ENCODE data around the gene DYNLL2. TPM values are rescaled to one million over a fixed set of nuclear protein-coding genes. Genes with fewer than 3 reads are reported as not detected.

Gene DYNLL2
- polyA plus RNA-seq, 2 of the 4 experiments (the other 2 are of a cell fraction) = 19.6 to 33.7 TPM

DNA sequence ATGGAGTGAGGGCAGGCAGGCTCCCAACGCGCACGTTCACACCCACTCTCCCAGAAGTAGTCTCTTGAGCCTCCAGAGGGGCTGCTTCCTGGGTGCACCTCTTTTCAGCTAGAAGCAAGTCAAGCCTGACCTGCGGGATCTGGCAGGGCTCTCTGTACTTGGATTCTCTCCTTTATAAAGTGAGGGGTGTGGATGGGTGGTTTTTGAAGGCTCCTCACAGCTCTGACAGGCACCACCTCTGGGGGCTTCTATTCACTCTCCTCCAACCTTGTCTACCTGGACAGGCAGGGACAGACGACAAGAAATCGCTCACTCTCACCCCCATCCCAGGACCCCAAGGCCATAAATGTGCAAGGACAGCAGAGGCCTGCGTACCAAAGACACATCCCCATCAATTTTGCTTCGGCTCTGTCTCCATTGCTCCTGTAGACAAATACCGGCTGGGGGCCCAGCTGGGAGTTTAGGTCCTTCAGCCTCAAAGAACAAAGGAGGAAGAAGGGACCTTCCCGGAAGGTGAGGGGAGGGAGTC lies 814 bp upstream of the DYNLL2 start:
- no peak for ATAC-seq
- Histone ChIP-seq H3K27ac (peak overlapping the region; percentile 88 to 90), H3K4me1 (peaks cover 18% of the 10 kb centered on the region), H3K4me2 (peak overlapping the region; percentile 97), H3K9me3 (no peaks in the 10 kb centered on the region), H3K4me3 (peak overlapping the region; percentile 95)
- 93% methylated on average over 10 of the region's 10 CpGs for WGBS (ENCODE audit: missing lambda C conversion rate)
- ChIA-PET POLR2A (interaction anchor here (0.5 to 3.6 kb wide), 32 partner anchors 9 to 1104 kb away, joined by 3 to 86 read pairs (median 4); partner anchors contain the start of genes MRPS23, SCPEP1 and SRSF1), CTCF (interaction anchor here (1.0 kb wide), 1 partner anchor 229 kb away, joined by 3 read pairs; no protein-coding TSS in a partner anchor)
- no peak for TF ChIP-seq POLR2A (IDR thresholded peaks at IDR 0.05; ENCODE audit: low read length)
- no peak for DNase-seq (ENCODE audit: low read depth in 1 of 2, low spot score in 1 of 2)
- no peak for FAIRE-seq

- H3K4me1 ChIP-seq = peaks cover 18% of the 10 kb centered on the region
- WGBS (ENCODE audit: missing lambda C conversion rate) = 4% methylated on average over 9 of the region's 92 CpGs
- DNase-seq (ENCODE audit: low read depth in 1 of 2, low spot score in 1 of 2) (peak; percentile 46 to 65), FAIRE-seq (no peak), ATAC-seq (peak; percentile 72 to 75)
- H3K4me2 ChIP-seq = peak overlapping the region; percentile 97
- H3K4me3 ChIP-seq = peak overlapping the region; percentile 95
- CTCF ChIA-PET = interaction anchor here (0.7 to 1.0 kb wide), 2 partner anchors 24 to 205 kb away, joined by 3 read pairs; no protein-coding TSS in a partner anchor
- H3K27ac ChIP-seq = peak overlapping the region; percentile 85 to 90
- POLR2A ChIA-PET = interaction anchor here (0.5 to 3.6 kb wide), 22 partner anchors 8 to 1407 kb away, joined by 3 to 86 read pairs (median 5); partner anchors contain the start of genes MRPS23, SRSF1 and VEZF1
- H3K9me3 ChIP-seq = no peaks in the 10 kb centered on the region
- TF ChIP-seq RAD21 (conservative IDR thresholded peaks at IDR 0.05 in 1 of 2, IDR thresholded peaks at IDR 0.05 in 1 of 2) (no peak), HEYL (CRISPR knock-in tag; IDR thresholded peaks at IDR 0.05) (no peak), TFCP2L1 (CRISPR knock-in tag; IDR thresholded peaks at IDR 0.05) (peak; percentile 32; the same call in 1 of the 2 replicates), HMGXB4 (CRISPR knock-in tag; IDR thresholded peaks at IDR 0.05; ENCODE audit: borderline replicate concordance) (no peak), GATA3 (IDR thresholded peaks at IDR 0.05; ENCODE audit: borderline replicate concordance) (no peak), JUN (IDR thresholded peaks at IDR 0.05) (peak; percentile 61 to 66; a peak in 3 of 5 replicates), EHMT2 (IDR thresholded peaks at IDR 0.05; ENCODE audit: low read depth) (no peak), MYC (IDR thresholded peaks at IDR 0.05; ENCODE audit: borderline replicate concordance, low read length) (no peak), FOXS1 (CRISPR knock-in tag; IDR thresholded peaks at IDR 0.05) (no peak), PBX3 (IDR thresholded peaks at IDR 0.05) (no peak), CHD4 (IDR thresholded peaks at IDR 0.05; ENCODE audit: borderline replicate concordance) (no peak), BCL3 (IDR thresholded peaks at IDR 0.05) (0 out of 3 replicates have a peak, but pooled peaks have one; percentile 13), BHLHE40 (IDR thresholded peaks at IDR 0.05; ENCODE audit: low read depth, low read length) (no peak), FOSB (CRISPR knock-in tag; IDR thresholded peaks at IDR 0.05) (no peak), ZSCAN20 (CRISPR knock-in tag; IDR thresholded peaks at IDR 0.05) (no peak), SREBF2 (IDR thresholded peaks at IDR 0.05) (no peak), JUNB (IDR thresholded peaks at IDR 0.05) (no peak), KDM5A (IDR thresholded peaks at IDR 0.05) (no peak), EP300 (IDR thresholded peaks at IDR 0.05) (0 out of 5 replicates have a peak, but pooled peaks of 1 of the 2 experiments have one; percentile 0), POLR2A (IDR thresholded peaks at IDR 0.05; ENCODE audit: low read length) (peak; percentile 29), RFX5 (IDR thresholded peaks at IDR 0.05) (no peak), ATOH8 (CRISPR knock-in tag; IDR thresholded peaks at IDR 0.05; ENCODE audit: low read depth) (no peak), PHF8 (IDR thresholded peaks at IDR 0.05; ENCODE audit: borderline replicate concordance, low read depth) (peak; percentile 94), ZNF302 (CRISPR knock-in tag; IDR thresholded peaks at IDR 0.05) (no peak)
- TF ChIP-seq, protein P1, sequence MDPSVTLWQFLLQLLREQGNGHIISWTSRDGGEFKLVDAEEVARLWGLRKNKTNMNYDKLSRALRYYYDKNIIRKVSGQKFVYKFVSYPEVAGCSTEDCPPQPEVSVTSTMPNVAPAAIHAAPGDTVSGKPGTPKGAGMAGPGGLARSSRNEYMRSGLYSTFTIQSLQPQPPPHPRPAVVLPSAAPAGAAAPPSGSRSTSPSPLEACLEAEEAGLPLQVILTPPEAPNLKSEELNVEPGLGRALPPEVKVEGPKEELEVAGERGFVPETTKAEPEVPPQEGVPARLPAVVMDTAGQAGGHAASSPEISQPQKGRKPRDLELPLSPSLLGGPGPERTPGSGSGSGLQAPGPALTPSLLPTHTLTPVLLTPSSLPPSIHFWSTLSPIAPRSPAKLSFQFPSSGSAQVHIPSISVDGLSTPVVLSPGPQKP (IDR thresholded peaks at IDR 0.05; ENCODE audit: low read depth, low read length) = no peak
- TF ChIP-seq, protein P2, sequence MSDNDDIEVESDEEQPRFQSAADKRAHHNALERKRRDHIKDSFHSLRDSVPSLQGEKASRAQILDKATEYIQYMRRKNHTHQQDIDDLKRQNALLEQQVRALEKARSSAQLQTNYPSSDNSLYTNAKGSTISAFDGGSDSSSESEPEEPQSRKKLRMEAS (IDR thresholded peaks at IDR 0.05) = peak; percentile 41; the same call in 1 of the 2 replicates
- TF ChIP-seq, protein P3, sequence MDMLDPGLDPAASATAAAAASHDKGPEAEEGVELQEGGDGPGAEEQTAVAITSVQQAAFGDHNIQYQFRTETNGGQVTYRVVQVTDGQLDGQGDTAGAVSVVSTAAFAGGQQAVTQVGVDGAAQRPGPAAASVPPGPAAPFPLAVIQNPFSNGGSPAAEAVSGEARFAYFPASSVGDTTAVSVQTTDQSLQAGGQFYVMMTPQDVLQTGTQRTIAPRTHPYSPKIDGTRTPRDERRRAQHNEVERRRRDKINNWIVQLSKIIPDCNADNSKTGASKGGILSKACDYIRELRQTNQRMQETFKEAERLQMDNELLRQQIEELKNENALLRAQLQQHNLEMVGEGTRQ (IDR thresholded peaks at IDR 0.05) = no peak
- TF ChIP-seq, protein P4, sequence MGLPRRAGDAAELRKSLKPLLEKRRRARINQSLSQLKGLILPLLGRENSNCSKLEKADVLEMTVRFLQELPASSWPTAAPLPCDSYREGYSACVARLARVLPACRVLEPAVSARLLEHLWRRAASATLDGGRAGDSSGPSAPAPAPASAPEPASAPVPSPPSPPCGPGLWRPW (IDR thresholded peaks at IDR 0.05) = no peak
Measured at GRCh38 chr17:58083491-58084316, 485 bp downstream of the DYNLL2 start.
